B cell (primary cell): ENCODE results near the gene APOC3. TPM values are rescaled to one million over a fixed set of nuclear protein-coding genes. Genes with fewer than 3 reads are reported as not detected.

Experiments
- ATAC-seq: fragments of 200-7000 bp; cut with Tn5 transposase; one replicate; pipeline ENCODE4 v1.10.0; 2021; ENCODE audit warnings: low read depth, mild to moderate bottlenecking, moderate number of reproducible peaks, moderate library complexity
- CTCF ChIA-PET: fragments of 350-600 bp; sonication (Branson Sonifier 250); formaldehyde crosslinking; loops from one replicate; lab custom pipeline; 2021; ENCODE audit warnings: antibody characterized with exemption, inconsistent platforms; lab: Charles Lee
- POLR2A ChIA-PET: fragments of 350-600 bp; sonication (Branson Sonifier 250); formaldehyde crosslinking; loops from one replicate; lab custom pipeline; 2021; ENCODE audit warnings: antibody characterized with exemption; lab: Charles Lee
- DNase-seq: peaks from one replicate; pipeline ENCODE4 v3.0.0; 2013
- H2AFZ ChIP-seq: 2 replicates; pipeline ENCODE4 v1.6.1; 2012; ENCODE audit warnings: mild to moderate bottlenecking, low read depth, low read length; ENCODE audit not compliant: insufficient read depth, poor library complexity, severe bottlenecking
- H3K27ac ChIP-seq, 2 donors: 1 replicate in 1 of 2; 2 replicates in 1 of 2; pipeline ENCODE4 v1.5.1; 2012 to 2013; ENCODE audit warnings: low read length in 2 of 2, mild to moderate bottlenecking in 2 of 2, moderate library complexity in 1 of 2
- H3K27me3 ChIP-seq, 4 experiments: fragments of 200-600 bp in 1 of 4; sonication (generic) in 1 of 4; replicated peaks in 1 of 4; 1 replicate in 2 of 4; 2 replicates in 2 of 4; pipeline versions ENCODE4 v1.6.1 to v1.7.0; 2013 to 2016; ENCODE audit warnings: low read length in 3 of 4, mild to moderate bottlenecking in 2 of 4, mixed read lengths in 1 of 4, moderate library complexity in 1 of 4; ENCODE audit not compliant: insufficient read depth in 4 of 4, control insufficient read depth in 3 of 4; ENCODE audit errors: control extremely low read depth in 1 of 4
- H3K36me3 ChIP-seq, 2 experiments: replicated peaks in 1 of 2; 1 replicate in 1 of 2; 2 replicates in 1 of 2; pipeline versions ENCODE4 v1.6.1 to v1.7.1; 2013; ENCODE audit warnings: low read length in 1 of 2; ENCODE audit not compliant: insufficient read depth in 2 of 2, control insufficient read depth in 1 of 2; ENCODE audit errors: control extremely low read depth in 1 of 2, extremely low read depth in 1 of 2
- H3K4me1 ChIP-seq, 2 donors: fragments of 200-600 bp in 1 of 2; sonication (generic) in 1 of 2; 1 replicate in 1 of 2; 2 replicates in 1 of 2; pipeline versions ENCODE4 v1.5.1 to v1.6.1; 2013 to 2017; ENCODE audit warnings: low read length in 2 of 2; ENCODE audit not compliant: control insufficient read depth in 2 of 2, insufficient read depth in 2 of 2
- H3K4me2 ChIP-seq: replicated peaks from 2 replicates; pipeline ENCODE3; 2012; ENCODE audit warnings: mild to moderate bottlenecking, low read depth, low read length; ENCODE audit not compliant: poor library complexity, severe bottlenecking
- H3K4me3 ChIP-seq, 5 experiments: fragments of 200-600 bp in 1 of 5; sonication (generic) in 1 of 5; 1 replicate in 3 of 5; 2 replicates in 2 of 5; pipeline versions ENCODE4 v1.5.1 to v1.7.0; 2011 to 2016; ENCODE audit warnings: low read length in 4 of 5, mild to moderate bottlenecking in 4 of 5, low read depth in 2 of 5, control low read depth in 1 of 5, moderate library complexity in 1 of 5; ENCODE audit not compliant: insufficient read depth in 1 of 5; ENCODE audit errors: control extremely low read depth in 1 of 5, extremely low read depth in 1 of 5
- H3K79me2 ChIP-seq: fragments of 200-600 bp; sonication (generic); one replicate; pipeline ENCODE4 v1.6.0; 2016; ENCODE audit warnings: low read length; ENCODE audit not compliant: control insufficient read depth, insufficient read depth
- H3K9ac ChIP-seq: fragments of 200-600 bp; sonication (generic); 2 replicates; pipeline ENCODE4 v1.6.1; 2017; ENCODE audit warnings: mild to moderate bottlenecking, low read length, moderate library complexity
- H3K9me3 ChIP-seq, 3 donors: one replicate each; pipeline versions ENCODE4 v1.6.1 to v1.7.1; 2013; ENCODE audit warnings: low read length in 2 of 3; ENCODE audit not compliant: control insufficient read depth in 2 of 3, insufficient read depth in 1 of 3; ENCODE audit errors: control extremely low read depth in 1 of 3
- H4K20me1 ChIP-seq: 2 replicates; pipeline ENCODE4 v1.6.0; 2012; ENCODE audit warnings: mild to moderate bottlenecking, low read length; ENCODE audit not compliant: insufficient read depth, control insufficient read depth, poor library complexity, severe bottlenecking
- H3K27ac Mint-ChIP-seq: one replicate; pipeline ENCODE4 v1.8.0; 2021; ENCODE audit warnings: mixed read lengths
- H3K27me3 Mint-ChIP-seq: one replicate; pipeline ENCODE4 v1.8.0; 2021; ENCODE audit warnings: mixed read lengths
- H3K4me1 Mint-ChIP-seq: one replicate; pipeline ENCODE4 v1.8.0; 2021; ENCODE audit warnings: mixed read lengths
- H3K4me3 Mint-ChIP-seq: one replicate; pipeline ENCODE4 v1.8.0; 2021; ENCODE audit warnings: mixed read lengths
- H3K9me3 Mint-ChIP-seq: one replicate; pipeline ENCODE4 v1.8.0; 2022; ENCODE audit warnings: mixed read lengths; ENCODE audit not compliant: insufficient read depth
- EZH2 ChIP-seq: IDR thresholded peaks from 2 replicates; pipeline ENCODE4 v1.6.1; 2012; ENCODE audit warnings: borderline replicate concordance, low read depth, mild to moderate bottlenecking, moderate library complexity, low read length; ENCODE audit not compliant: insufficient read depth, poor library complexity, severe bottlenecking
- WGBS: methylation state at CpG from one replicate; pipeline ENCODE4 v1.1.5; 2013; ENCODE audit warnings: missing lambda C conversion rate; ENCODE audit not compliant: insufficient coverage; 5-methylcytosine and 5-hydroxymethylcytosine counted together
- intact Hi-C: fragments of 100-400 bp; cut with micrococcal nuclease; formaldehyde crosslinking; loops from one replicate; pipeline ENCODE4 v1.10.0; 2022
- polyA plus RNA-seq: library from polyadenylated mRNA; depleted of rRNA; stranded (reverse); fragments of >200 nt; gene quantifications from 2 replicates; pipeline ENCODE4 v1.2.3, GENCODE V29; 2012
- total RNA-seq, 2 donors: library from RNA; stranded (reverse); fragments of 120-200 nt in 1 of 2; gene quantifications; 1 replicate in 1 of 2; 2 replicates in 1 of 2; pipeline versions ENCODE4 v1.2.3 to v1.2.4, GENCODE V29; 2013 to 2022
- TF ChIP-seq, protein P1 (sequence below): fragments of 200-600 bp; IDR thresholded peaks from one replicate; pipeline ENCODE4 v1.8.0; 2022; ENCODE audit warnings: antibody characterized with exemption, mild to moderate bottlenecking

APOC3 gene
- total and polyA plus RNA-seq, 2 donors (not counting 1 experiment from before 2014, with no cell fraction given), result not detected

DNA sequence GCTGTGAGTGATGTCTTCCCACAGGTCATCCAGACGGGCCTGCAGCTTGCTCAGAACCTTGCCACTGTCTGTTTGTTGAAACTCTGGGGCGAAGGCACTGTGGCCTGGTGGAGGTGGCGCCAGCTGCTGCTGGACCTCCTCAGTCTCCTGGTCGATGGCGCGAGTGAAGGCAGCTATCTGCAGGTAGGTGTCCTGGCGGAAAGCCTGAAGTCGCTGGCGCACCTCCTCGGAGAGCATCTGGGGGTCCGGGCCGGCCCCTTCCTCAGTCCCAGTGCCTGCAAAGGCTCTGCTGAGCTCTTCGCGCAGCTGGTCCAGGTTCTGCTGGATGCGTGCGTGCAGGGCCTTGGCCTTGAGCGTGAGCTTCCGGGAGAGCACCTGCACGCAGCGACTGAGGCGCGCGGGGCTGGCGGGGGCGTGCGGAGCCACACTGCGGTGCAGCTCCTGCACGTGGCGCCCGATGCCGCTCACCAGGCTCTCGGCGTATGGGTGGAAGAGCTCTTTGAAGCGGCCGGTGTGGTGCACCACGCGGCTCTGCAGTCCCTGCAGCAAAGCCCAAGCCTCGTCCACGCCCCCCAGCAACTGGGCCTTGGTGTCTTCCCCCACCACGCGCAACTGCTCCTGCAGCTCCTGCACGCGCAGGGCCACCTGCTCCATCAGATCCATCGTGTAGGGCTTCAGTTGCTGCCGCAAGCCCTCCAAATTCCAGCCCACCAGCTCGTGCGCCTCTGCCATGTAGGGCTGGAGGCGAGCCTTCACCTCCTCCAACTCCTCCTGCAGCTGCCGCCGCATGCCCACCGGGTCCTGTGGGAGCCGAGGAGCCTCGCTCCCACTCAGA, 39.3 kb upstream of the APOC3 start:
- H3K4me3 Mint-ChIP-seq, result no peak overlapping the region
- CTCF ChIA-PET, result interaction anchor here (0.6 to 7.1 kb wide), 18 partner anchors 9 to 441 kb away, joined by 3 to 80 read pairs (median 5); partner anchors contain the start of genes APOA1, PCSK7 and SIDT2

More for the DNA sequence above, 39.3 kb upstream of the APOC3 start:
- Histone ChIP-seq H3K4me3 (no peak overlapping the region), H4K20me1 (no peaks in the 10 kb centered on the region), H3K79me2 (peaks cover 30% of the 10 kb centered on the region), H3K4me2 (no peak overlapping the region), H2AFZ (no peak overlapping the region), H3K9me3 (no peaks in the 10 kb centered on the region), H3K36me3 (peaks cover 0 to 14% of the 10 kb centered on the region in 2 experiments), H3K27ac (no peak overlapping the region), H3K9ac (no peak overlapping the region), H3K4me1 (peaks cover 22 to 29% of the 10 kb centered on the region in 2 donors), H3K27me3 (peaks cover 0 to 10% (median 0%) of the 10 kb centered on the region in 4 experiments)
- POLR2A ChIA-PET, result no interaction called here
- DNase-seq, result no peak
- Mint-ChIP-seq H3K27me3 (peaks cover 7% of the 10 kb centered on the region), H3K4me1 (peaks cover 34% of the 10 kb centered on the region), H3K9me3 (no peaks in the 10 kb centered on the region), H3K27ac (no peak overlapping the region)
- 91% methylated on average over 53 of the region's 53 CpGs for WGBS
- TF ChIP-seq EZH2, result no peak
- TF ChIP-seq, protein P1, sequence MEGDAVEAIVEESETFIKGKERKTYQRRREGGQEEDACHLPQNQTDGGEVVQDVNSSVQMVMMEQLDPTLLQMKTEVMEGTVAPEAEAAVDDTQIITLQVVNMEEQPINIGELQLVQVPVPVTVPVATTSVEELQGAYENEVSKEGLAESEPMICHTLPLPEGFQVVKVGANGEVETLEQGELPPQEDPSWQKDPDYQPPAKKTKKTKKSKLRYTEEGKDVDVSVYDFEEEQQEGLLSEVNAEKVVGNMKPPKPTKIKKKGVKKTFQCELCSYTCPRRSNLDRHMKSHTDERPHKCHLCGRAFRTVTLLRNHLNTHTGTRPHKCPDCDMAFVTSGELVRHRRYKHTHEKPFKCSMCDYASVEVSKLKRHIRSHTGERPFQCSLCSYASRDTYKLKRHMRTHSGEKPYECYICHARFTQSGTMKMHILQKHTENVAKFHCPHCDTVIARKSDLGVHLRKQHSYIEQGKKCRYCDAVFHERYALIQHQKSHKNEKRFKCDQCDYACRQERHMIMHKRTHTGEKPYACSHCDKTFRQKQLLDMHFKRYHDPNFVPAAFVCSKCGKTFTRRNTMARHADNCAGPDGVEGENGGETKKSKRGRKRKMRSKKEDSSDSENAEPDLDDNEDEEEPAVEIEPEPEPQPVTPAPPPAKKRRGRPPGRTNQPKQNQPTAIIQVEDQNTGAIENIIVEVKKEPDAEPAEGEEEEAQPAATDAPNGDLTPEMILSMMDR, result no peak
- intact Hi-C loops, result loop anchor here (1.0 to 10.0 kb wide), 2 partner anchors 46 to 84 kb away; no protein-coding TSS in a partner anchor
- no peak for ATAC-seq
